ENCODE measurements around the gene AMHR2.

GRCh38 chr12:53466640-53467039 lies 43.0 kb downstream of the AMHR2 start:
- TF ChIP-seq CTCF (conservative IDR thresholded peaks at IDR 0.05) (no peak), EZH2 (IDR thresholded peaks at IDR 0.05; ENCODE audit: low read depth) (no peak)

Measured in PC-9 (cell line).